HepG2 (cell line): Measurements from ENCODE around the gene TRAPPC3. TPM values are rescaled to one million over a fixed set of nuclear protein-coding genes. Genes with fewer than 3 reads are reported as not detected.
A peak's percentile ranks its signal among the peaks of the same experiment; 100 is the strongest.

ENCODE experiments used
- BHLHE40 ChIP-seq: IDR thresholded peaks from 2 replicates; pipeline ENCODE4 v1.6.1; 2011; ENCODE audit warnings: low read length, improper control_type of control experiment
- DPF2 ChIP-seq: sonication (generic); formaldehyde crosslinking; IDR thresholded peaks from 2 replicates; pipeline ENCODE4 v1.4.0; 2020; ENCODE audit warnings: mild to moderate bottlenecking, low read depth, missing genetic modification reagents, borderline replicate concordance
- GTF3A ChIP-seq: sonication (generic); formaldehyde crosslinking; conservative IDR thresholded peaks from 2 replicates; pipeline ENCODE4 v1.4.0; 2020; ENCODE audit warnings: mild to moderate bottlenecking, missing genetic modification reagents
- JARID2 ChIP-seq: sonication (generic); formaldehyde crosslinking; IDR thresholded peaks from 2 replicates; pipeline ENCODE4 v1.8.1; 2023; ENCODE audit warnings: missing genetic modification reagents, inconsistent platforms; ENCODE audit not compliant: insufficient replicate concordance
- KLF12 ChIP-seq: sonication (generic); formaldehyde crosslinking; IDR thresholded peaks from 2 replicates; pipeline ENCODE4 v1.4.0; 2020; ENCODE audit warnings: missing genetic modification reagents, borderline replicate concordance
- NFYC ChIP-seq: IDR thresholded peaks from 2 replicates; pipeline ENCODE4 v1.6.1; 2016; ENCODE audit warnings: missing genetic modification reagents, missing compliant biosample characterization
- NPAS2 ChIP-seq: sonication (generic); formaldehyde crosslinking; IDR thresholded peaks from 2 replicates; pipeline ENCODE4 v1.8.0; 2022; ENCODE audit warnings: mild to moderate bottlenecking, missing genetic modification reagents, borderline replicate concordance
- NR2F2 ChIP-seq: IDR thresholded peaks from 2 replicates; pipeline ENCODE4 v1.6.1; 2012; ENCODE audit warnings: low read depth, inconsistent platforms, borderline replicate concordance
- RARG ChIP-seq: sonication (generic); formaldehyde crosslinking; IDR thresholded peaks from 2 replicates; pipeline ENCODE4 v1.4.0; 2020; ENCODE audit warnings: low read depth, mild to moderate bottlenecking, missing genetic modification reagents
- RCOR2 ChIP-seq: IDR thresholded peaks from 2 replicates; pipeline ENCODE4 v1.6.1; 2016; ENCODE audit warnings: missing biosample characterization, missing genetic modification reagents
- RNF2 ChIP-seq: fragments of 450-650 bp; conservative IDR thresholded peaks from 2 replicates; pipeline ENCODE4 v1.6.1; 2016; ENCODE audit warnings: low read depth
- TMF1 ChIP-seq: sonication (generic); formaldehyde crosslinking; IDR thresholded peaks from 2 replicates; pipeline ENCODE4 v1.8.1; 2022; ENCODE audit warnings: low read depth, missing genetic modification reagents
- ZC3H13 ChIP-seq: sonication (generic); formaldehyde crosslinking; IDR thresholded peaks from 2 replicates; pipeline ENCODE4 v1.8.1; 2023; ENCODE audit warnings: mild to moderate bottlenecking, missing genetic modification reagents, moderate library complexity
- ZIK1 ChIP-seq: sonication (generic); formaldehyde crosslinking; IDR thresholded peaks from 2 replicates; pipeline ENCODE4 v1.5.0; 2020; ENCODE audit warnings: mild to moderate bottlenecking, low read depth, missing genetic modification reagents, borderline replicate concordance
- ZKSCAN8 ChIP-seq: IDR thresholded peaks from 2 replicates; pipeline ENCODE4 v1.6.1; 2016; ENCODE audit warnings: borderline replicate concordance, missing genetic modification reagents, missing compliant biosample characterization
- ZNF329 ChIP-seq: sonication (generic); formaldehyde crosslinking; IDR thresholded peaks from 2 replicates; pipeline ENCODE4 v1.9.0; 2021; ENCODE audit warnings: low read depth, mild to moderate bottlenecking, missing genetic modification reagents
- ZNF33A ChIP-seq: sonication (generic); formaldehyde crosslinking; IDR thresholded peaks from 2 replicates; pipeline ENCODE4 v1.5.1; 2020; ENCODE audit warnings: missing genetic modification reagents, mild to moderate bottlenecking, moderate library complexity, borderline replicate concordance
- ZNF446 ChIP-seq: sonication (generic); formaldehyde crosslinking; IDR thresholded peaks from 2 replicates; pipeline ENCODE4 v1.5.0; 2020; ENCODE audit warnings: mild to moderate bottlenecking, missing genetic modification reagents
- ZNF562 ChIP-seq: sonication (generic); formaldehyde crosslinking; IDR thresholded peaks from 2 replicates; pipeline ENCODE4 v1.8.0; 2022; ENCODE audit warnings: missing genetic modification reagents, borderline replicate concordance
- ZNF619 ChIP-seq: sonication (generic); formaldehyde crosslinking; IDR thresholded peaks from 2 replicates; pipeline ENCODE4 v1.4.0; 2020; ENCODE audit warnings: mild to moderate bottlenecking, missing genetic modification reagents
- ZNF737 ChIP-seq: sonication (generic); formaldehyde crosslinking; IDR thresholded peaks from 2 replicates; pipeline ENCODE4 v1.5.0; 2020; ENCODE audit warnings: missing genetic modification reagents, mild to moderate bottlenecking, borderline replicate concordance
- ZNF841 ChIP-seq: sonication (generic); formaldehyde crosslinking; IDR thresholded peaks from 2 replicates; pipeline ENCODE4 v1.8.1; 2023; ENCODE audit warnings: missing genetic modification reagents, borderline replicate concordance
- polyA plus RNA-seq, 8 experiments: library from polyadenylated mRNA; depleted of rRNA in 3 of 8; stranded (reverse) in 7 of 8; unstranded in 1 of 8; fragments of >200 nt; fragmentation: Illumina TruSeq in 4 of 8; extraction: Trizol in 4 of 8; gene quantifications; 2 replicates each; pipeline versions ENCODE4 v1.2.1 to v1.2.3, GENCODE V29; 2011 to 2016; ENCODE audit warnings: low read depth in 4 of 8, missing spikeins in 1 of 8, mixed read lengths in 1 of 8; ENCODE audit not compliant: insufficient read depth in 1 of 8
- total RNA-seq, 5 experiments: library from RNA; depleted of rRNA; stranded (reverse); fragments of >200 nt; fragmentation: Illumina TruSeq; extraction: Trizol; gene quantifications; 2 replicates each; pipeline ENCODE4 v1.2.3, GENCODE V29; 2016; ENCODE audit warnings: low read depth in 1 of 5
- TF ChIP-seq, protein P1 (sequence below): IDR thresholded peaks from 2 replicates; pipeline ENCODE4 v1.6.1; 2016; ENCODE audit warnings: low read depth, borderline replicate concordance
- TF ChIP-seq, protein P2 (sequence below): fragments of 450-650 bp; IDR thresholded peaks from 2 replicates; pipeline ENCODE4 v1.6.1; 2016
- TF ChIP-seq, protein P3 (sequence below): sonication (generic); formaldehyde crosslinking; IDR thresholded peaks from 2 replicates; pipeline ENCODE4 v1.4.0; 2020; ENCODE audit warnings: missing genetic modification reagents
- TF ChIP-seq, protein P4 (sequence below): sonication (generic); formaldehyde crosslinking; IDR thresholded peaks from 2 replicates; pipeline ENCODE4 v1.4.0; 2020; ENCODE audit warnings: missing genetic modification reagents, borderline replicate concordance

The TRAPPC3 gene
- total and polyA plus RNA-seq, 2 of the 13 experiments (the other 11 are each of a cell fraction or from before 2014, with no cell fraction given) = 53.7 to 62.4 TPM

DNA sequence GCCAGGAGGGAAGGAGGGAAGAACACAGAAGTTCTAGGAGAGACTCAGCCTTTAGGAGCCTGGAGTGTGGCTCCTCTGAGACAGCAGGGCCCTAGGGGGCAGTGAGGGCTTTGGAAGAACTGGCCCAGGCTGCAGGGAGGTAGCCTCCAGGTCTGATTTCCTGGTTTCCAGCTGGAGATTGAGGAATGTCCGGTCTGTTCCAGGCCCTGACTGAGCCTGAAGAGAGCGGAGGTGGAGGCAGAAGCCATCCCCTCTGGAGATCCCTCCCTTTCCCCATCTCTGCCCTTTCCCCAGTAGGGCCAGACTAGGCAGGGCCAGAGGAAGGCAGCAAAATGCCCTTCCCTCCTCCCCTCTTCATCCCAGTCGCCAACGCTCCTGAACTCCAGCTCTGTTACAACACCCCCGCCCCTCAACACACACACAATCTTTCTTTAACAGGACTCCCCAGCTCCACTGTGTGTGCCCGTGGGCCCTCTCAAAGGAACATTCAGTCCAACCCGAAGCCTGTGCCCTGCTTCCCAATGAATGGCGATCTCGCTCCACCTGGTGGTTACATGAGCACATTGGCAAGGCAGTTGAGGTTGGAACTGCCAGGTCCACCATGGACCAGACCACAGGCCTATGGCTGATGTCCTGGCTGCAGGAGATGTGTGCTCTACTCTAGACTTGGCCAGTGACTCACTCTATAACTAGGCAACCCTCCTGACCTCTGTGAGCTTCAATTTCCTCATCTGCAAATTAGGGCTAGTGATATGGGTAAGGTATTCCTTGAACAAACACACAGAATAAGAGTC is 38.7 kb upstream of the TRAPPC3 start (continued):
- TF ChIP-seq ZIK1 (CRISPR knock-in tag) (no peak), ZNF841 (CRISPR knock-in tag) (no peak), TMF1 (CRISPR knock-in tag) (no peak), BHLHE40 (no peak; the same call in 1 of the 2 replicates), ZNF329 (CRISPR knock-in tag) (no peak), RARG (no peak), ZNF33A (CRISPR knock-in tag) (no peak), ZNF737 (no peak), ZNF446 (CRISPR knock-in tag) (no peak), RNF2 (no peak), ZNF619 (no peak; the same call in 1 of the 2 replicates), JARID2 (no peak), NPAS2 (no peak), RCOR2 (no peak), NFYC (CRISPR knock-in tag) (no peak), ZNF562 (CRISPR knock-in tag) (no peak), DPF2 (CRISPR knock-in tag) (no peak), NR2F2 (no peak), ZC3H13 (CRISPR knock-in tag) (no peak), GTF3A (CRISPR knock-in tag) (no peak), KLF12 (CRISPR knock-in tag) (no peak), ZKSCAN8 (CRISPR knock-in tag) (peak; percentile 90; the same call in 1 of the 2 replicates)
- TF ChIP-seq, protein P1, sequence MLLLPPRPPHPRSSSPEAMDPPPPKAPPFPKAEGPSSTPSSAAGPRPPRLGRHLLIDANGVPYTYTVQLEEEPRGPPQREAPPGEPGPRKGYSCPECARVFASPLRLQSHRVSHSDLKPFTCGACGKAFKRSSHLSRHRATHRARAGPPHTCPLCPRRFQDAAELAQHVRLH (CRISPR knock-in tag) = 0 out of 2 replicates have a peak, but pooled peaks have one; percentile 29
- TF ChIP-seq, protein P2, sequence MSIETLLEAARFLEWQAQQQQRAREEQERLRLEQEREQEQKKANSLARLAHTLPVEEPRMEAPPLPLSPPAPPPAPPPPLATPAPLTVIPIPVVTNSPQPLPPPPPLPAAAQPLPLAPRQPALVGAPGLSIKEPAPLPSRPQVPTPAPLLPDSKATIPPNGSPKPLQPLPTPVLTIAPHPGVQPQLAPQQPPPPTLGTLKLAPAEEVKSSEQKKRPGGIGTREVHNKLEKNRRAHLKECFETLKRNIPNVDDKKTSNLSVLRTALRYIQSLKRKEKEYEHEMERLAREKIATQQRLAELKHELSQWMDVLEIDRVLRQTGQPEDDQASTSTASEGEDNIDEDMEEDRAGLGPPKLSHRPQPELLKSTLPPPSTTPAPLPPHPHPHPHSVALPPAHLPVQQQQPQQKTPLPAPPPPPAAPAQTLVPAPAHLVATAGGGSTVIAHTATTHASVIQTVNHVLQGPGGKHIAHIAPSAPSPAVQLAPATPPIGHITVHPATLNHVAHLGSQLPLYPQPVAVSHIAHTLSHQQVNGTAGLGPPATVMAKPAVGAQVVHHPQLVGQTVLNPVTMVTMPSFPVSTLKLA = no peak
- TF ChIP-seq, protein P3, sequence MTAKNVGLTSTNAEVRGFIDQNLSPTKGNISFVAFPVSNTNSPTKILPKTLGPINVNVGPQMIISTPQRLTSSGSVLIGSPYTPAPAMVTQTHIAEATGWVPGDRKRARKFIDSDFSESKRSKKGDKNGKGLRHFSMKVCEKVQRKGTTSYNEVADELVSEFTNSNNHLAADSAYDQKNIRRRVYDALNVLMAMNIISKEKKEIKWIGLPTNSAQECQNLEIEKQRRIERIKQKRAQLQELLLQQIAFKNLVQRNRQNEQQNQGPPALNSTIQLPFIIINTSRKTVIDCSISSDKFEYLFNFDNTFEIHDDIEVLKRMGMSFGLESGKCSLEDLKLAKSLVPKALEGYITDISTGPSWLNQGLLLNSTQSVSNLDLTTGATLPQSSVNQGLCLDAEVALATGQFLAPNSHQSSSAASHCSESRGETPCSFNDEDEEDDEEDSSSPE (CRISPR knock-in tag) = no peak
- TF ChIP-seq, protein P4, sequence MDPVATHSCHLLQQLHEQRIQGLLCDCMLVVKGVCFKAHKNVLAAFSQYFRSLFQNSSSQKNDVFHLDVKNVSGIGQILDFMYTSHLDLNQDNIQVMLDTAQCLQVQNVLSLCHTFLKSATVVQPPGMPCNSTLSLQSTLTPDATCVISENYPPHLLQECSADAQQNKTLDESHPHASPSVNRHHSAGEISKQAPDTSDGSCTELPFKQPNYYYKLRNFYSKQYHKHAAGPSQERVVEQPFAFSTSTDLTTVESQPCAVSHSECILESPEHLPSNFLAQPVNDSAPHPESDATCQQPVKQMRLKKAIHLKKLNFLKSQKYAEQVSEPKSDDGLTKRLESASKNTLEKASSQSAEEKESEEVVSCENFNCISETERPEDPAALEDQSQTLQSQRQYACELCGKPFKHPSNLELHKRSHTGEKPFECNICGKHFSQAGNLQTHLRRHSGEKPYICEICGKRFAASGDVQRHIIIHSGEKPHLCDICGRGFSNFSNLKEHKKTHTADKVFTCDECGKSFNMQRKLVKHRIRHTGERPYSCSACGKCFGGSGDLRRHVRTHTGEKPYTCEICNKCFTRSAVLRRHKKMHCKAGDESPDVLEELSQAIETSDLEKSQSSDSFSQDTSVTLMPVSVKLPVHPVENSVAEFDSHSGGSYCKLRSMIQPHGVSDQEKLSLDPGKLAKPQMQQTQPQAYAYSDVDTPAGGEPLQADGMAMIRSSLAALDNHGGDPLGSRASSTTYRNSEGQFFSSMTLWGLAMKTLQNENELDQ (CRISPR knock-in tag) = no peak
